ENCODE results near the gene LAMA5. TPM values are rescaled to one million over a fixed set of nuclear protein-coding genes. Genes with fewer than 3 reads are reported as not detected.

LAMA5 gene
- total RNA-seq, 1 donor from 2014 or later: 240 TPM

- TF ChIP-seq, protein P1, sequence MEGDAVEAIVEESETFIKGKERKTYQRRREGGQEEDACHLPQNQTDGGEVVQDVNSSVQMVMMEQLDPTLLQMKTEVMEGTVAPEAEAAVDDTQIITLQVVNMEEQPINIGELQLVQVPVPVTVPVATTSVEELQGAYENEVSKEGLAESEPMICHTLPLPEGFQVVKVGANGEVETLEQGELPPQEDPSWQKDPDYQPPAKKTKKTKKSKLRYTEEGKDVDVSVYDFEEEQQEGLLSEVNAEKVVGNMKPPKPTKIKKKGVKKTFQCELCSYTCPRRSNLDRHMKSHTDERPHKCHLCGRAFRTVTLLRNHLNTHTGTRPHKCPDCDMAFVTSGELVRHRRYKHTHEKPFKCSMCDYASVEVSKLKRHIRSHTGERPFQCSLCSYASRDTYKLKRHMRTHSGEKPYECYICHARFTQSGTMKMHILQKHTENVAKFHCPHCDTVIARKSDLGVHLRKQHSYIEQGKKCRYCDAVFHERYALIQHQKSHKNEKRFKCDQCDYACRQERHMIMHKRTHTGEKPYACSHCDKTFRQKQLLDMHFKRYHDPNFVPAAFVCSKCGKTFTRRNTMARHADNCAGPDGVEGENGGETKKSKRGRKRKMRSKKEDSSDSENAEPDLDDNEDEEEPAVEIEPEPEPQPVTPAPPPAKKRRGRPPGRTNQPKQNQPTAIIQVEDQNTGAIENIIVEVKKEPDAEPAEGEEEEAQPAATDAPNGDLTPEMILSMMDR (conservative IDR thresholded peaks at IDR 0.05; ENCODE audit: low read depth, low read length): no peak
Measured at GRCh38 chr20:62411479-62412193, 44.5 kb upstream of the LAMA5 start.

GRCh38 chr20:62410746-62411478 is 43.8 kb upstream of the LAMA5 start:
- no peak for DNase-seq (ENCODE audit: low read depth)
- TF ChIP-seq, protein P1 (conservative IDR thresholded peaks at IDR 0.05; ENCODE audit: low read depth, low read length): no peak
- H3K4me3 ChIP-seq (ENCODE audit: low read depth, low read length): no peak overlapping the region

More at GRCh38 chr20:62411479-62412193, 44.5 kb upstream of the LAMA5 start:
- DNase-seq (ENCODE audit: low read depth): no peak
- H3K4me3 ChIP-seq (ENCODE audit: low read depth, low read length): no peak overlapping the region

DNA sequence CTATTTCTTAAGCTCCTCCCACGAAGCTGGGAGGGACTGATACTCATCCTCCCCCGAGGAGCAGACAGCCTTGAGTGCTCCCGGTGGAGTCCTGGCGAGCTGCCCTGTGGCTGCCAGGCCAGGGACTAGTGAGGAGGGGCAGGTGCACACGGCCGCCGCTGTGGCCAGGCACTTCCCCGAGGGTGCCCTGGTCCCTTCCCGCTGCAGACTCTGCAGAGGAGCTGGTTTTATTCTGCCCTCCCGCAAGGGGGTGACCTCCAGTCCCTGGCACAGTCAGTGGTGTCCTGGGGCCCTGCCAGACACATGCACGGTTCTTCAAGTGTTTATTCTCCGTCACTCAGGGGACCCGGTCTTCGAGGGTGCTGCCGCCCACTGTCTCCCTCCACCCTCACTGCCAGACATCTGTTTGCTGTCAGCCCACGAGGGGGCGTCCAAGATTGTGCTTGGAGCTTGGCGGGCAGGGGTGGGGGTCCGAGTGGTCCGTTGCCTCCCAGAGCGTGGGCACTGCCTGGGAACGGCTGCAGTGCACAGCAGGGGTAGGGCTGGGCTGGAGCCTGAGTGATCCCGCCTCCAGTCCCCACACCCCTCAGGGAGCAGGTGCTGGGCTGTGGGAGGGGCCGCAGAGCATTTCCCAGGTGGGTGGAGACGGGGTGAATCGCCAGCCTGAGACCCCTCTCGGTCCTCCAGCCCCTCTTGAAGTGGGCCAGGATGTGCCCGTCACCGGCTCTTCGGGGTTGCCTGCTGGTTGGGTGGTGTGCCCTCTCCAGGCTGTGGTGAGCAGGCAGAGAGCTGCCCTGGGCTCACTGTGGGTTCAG is 43.0 kb upstream of the LAMA5 start:
- no peak for DNase-seq (ENCODE audit: low read depth)
- TF ChIP-seq, protein P1 (conservative IDR thresholded peaks at IDR 0.05; ENCODE audit: low read depth, low read length): peak; percentile 63
- H3K4me3 ChIP-seq (ENCODE audit: low read depth, low read length): no peak overlapping the region

GRCh38 chr20:62409086-62409853 is 42.2 kb upstream of the LAMA5 start:
- no peak for DNase-seq (ENCODE audit: low read depth)
- H3K4me3 ChIP-seq (ENCODE audit: low read depth, low read length): no peak overlapping the region
- TF ChIP-seq, protein P1 (conservative IDR thresholded peaks at IDR 0.05; ENCODE audit: low read depth, low read length): no peak

- no peak overlapping the region for H3K4me3 ChIP-seq (ENCODE audit: low read depth, low read length)
- DNase-seq (ENCODE audit: low read depth): no peak
- TF ChIP-seq, protein P1 (conservative IDR thresholded peaks at IDR 0.05; ENCODE audit: low read depth, low read length): no peak
Measured at GRCh38 chr20:62408640-62409039, 41.5 kb upstream of the LAMA5 start.

- DNase-seq (ENCODE audit: low read depth): no peak
- TF ChIP-seq, protein P1 (conservative IDR thresholded peaks at IDR 0.05; ENCODE audit: low read depth, low read length): no peak
- no peak overlapping the region for H3K4me3 ChIP-seq (ENCODE audit: low read depth, low read length)
Measured at GRCh38 chr20:62408055-62408454, 40.9 kb upstream of the LAMA5 start.

Measured in epithelial cell of proximal tubule (primary cell).